ENCODE data around the gene TNFRSF14.

TNFRSF14 gene

GRCh38 chr1:2507744-2508155, 48.4 kb upstream of the TNFRSF14 start:
- TF ChIP-seq BACH2 (CRISPR knock-in tag; IDR thresholded peaks at IDR 0.05; ENCODE audit: borderline replicate concordance) (no peak), TCF4 (CRISPR knock-in tag; IDR thresholded peaks at IDR 0.05; ENCODE audit: borderline replicate concordance) (no peak), TOX (CRISPR knock-in tag; IDR thresholded peaks at IDR 0.05; ENCODE audit: borderline replicate concordance) (no peak), CSRNP3 (CRISPR knock-in tag; IDR thresholded peaks at IDR 0.05) (no peak), ZNF8 (CRISPR knock-in tag; IDR thresholded peaks at IDR 0.05) (no peak), CSDC2 (CRISPR knock-in tag; IDR thresholded peaks at IDR 0.05) (no peak), SNAI2 (CRISPR knock-in tag; IDR thresholded peaks at IDR 0.05) (no peak)
- no peak for ATAC-seq

GRCh38 chr1:2508180-2508579, 48.0 kb upstream of the TNFRSF14 start:
- TF ChIP-seq TCF4 (CRISPR knock-in tag; IDR thresholded peaks at IDR 0.05; ENCODE audit: borderline replicate concordance) (no peak), OSR1 (CRISPR knock-in tag; IDR thresholded peaks at IDR 0.05) (no peak), CSDC2 (CRISPR knock-in tag; IDR thresholded peaks at IDR 0.05) (no peak), ZFP3 (CRISPR knock-in tag; IDR thresholded peaks at IDR 0.05) (no peak), ESRRG (CRISPR knock-in tag; IDR thresholded peaks at IDR 0.05) (no peak), PATZ1 (CRISPR knock-in tag; IDR thresholded peaks at IDR 0.05; ENCODE audit: borderline replicate concordance) (no peak), ZC3H10 (CRISPR knock-in tag; IDR thresholded peaks at IDR 0.05) (no peak), ISL1 (CRISPR knock-in tag; IDR thresholded peaks at IDR 0.05) (no peak), TSHZ2 (CRISPR knock-in tag; IDR thresholded peaks at IDR 0.05) (no peak), ARNTL (CRISPR knock-in tag; IDR thresholded peaks at IDR 0.05; ENCODE audit: borderline replicate concordance, low read depth) (no peak), BACH2 (CRISPR knock-in tag; IDR thresholded peaks at IDR 0.05; ENCODE audit: borderline replicate concordance) (no peak), ZNF565 (CRISPR knock-in tag; conservative IDR thresholded peaks at IDR 0.05; ENCODE audit: low read depth) (no peak), PPARA (CRISPR knock-in tag; IDR thresholded peaks at IDR 0.05; ENCODE audit: borderline replicate concordance) (no peak)
- ATAC-seq, result no peak

GRCh38 chr1:2508751-2509150, 47.4 kb upstream of the TNFRSF14 start:
- no peak for ATAC-seq
- TF ChIP-seq CREB5 (CRISPR knock-in tag; IDR thresholded peaks at IDR 0.05; ENCODE audit: low read depth) (no peak), PATZ1 (CRISPR knock-in tag; IDR thresholded peaks at IDR 0.05; ENCODE audit: borderline replicate concordance) (no peak), CSDC2 (CRISPR knock-in tag; IDR thresholded peaks at IDR 0.05) (no peak), ZNF70 (CRISPR knock-in tag; IDR thresholded peaks at IDR 0.05) (no peak), ZFP3 (CRISPR knock-in tag; IDR thresholded peaks at IDR 0.05) (no peak), SNAI2 (CRISPR knock-in tag; IDR thresholded peaks at IDR 0.05) (no peak), ESRRG (CRISPR knock-in tag; IDR thresholded peaks at IDR 0.05) (no peak), TCF4 (CRISPR knock-in tag; IDR thresholded peaks at IDR 0.05; ENCODE audit: borderline replicate concordance) (no peak), TOX (CRISPR knock-in tag; IDR thresholded peaks at IDR 0.05; ENCODE audit: borderline replicate concordance) (no peak)

Measured in SK-N-SH treated with all-trans-retinoic acid at 6 μM for 48 hours (cell line).